Calu3 (cell line): Measurements from ENCODE around the gene GRPEL2. TPM values are rescaled to one million over a fixed set of nuclear protein-coding genes. Genes with fewer than 3 reads are reported as not detected.
A peak's percentile ranks its signal among the peaks of the same experiment; 100 is the strongest.

Source experiments
- BruUV-seq: library from RNA; stranded (reverse); fragments of 400-500 nt; replicated peaks from 2 replicates; lab custom pipeline; 2021; lab: Mats Ljungman, UMichigan
- CTCF ChIA-PET: fragments of 300-600 bp; sonication (Branson Sonifier 250); formaldehyde crosslinking; loops from one replicate; lab custom pipeline; 2022; ENCODE audit warnings: antibody characterized with exemption; lab: Charles Lee
- DNase-seq: peaks from one replicate; pipeline ENCODE4 v3.0.0; 2022
- H3K27ac Mint-ChIP-seq: one replicate; pipeline ENCODE4 v1.8.0; 2022; ENCODE audit warnings: mixed read lengths; ENCODE audit not compliant: unreplicated experiment
- H3K27me3 Mint-ChIP-seq: one replicate; pipeline ENCODE4 v1.8.0; 2022; ENCODE audit warnings: mixed read lengths; ENCODE audit not compliant: unreplicated experiment
- H3K36me3 Mint-ChIP-seq: one replicate; pipeline ENCODE4 v1.8.0; 2022; ENCODE audit warnings: mild to moderate bottlenecking, moderate library complexity, mixed read lengths; ENCODE audit not compliant: insufficient read depth, unreplicated experiment
- H3K4me1 Mint-ChIP-seq: one replicate; pipeline ENCODE4 v1.8.0; 2022; ENCODE audit warnings: mild to moderate bottlenecking, low read depth, mixed read lengths; ENCODE audit not compliant: unreplicated experiment
- H3K4me3 Mint-ChIP-seq: one replicate; pipeline ENCODE4 v1.8.0; 2022; ENCODE audit warnings: mild to moderate bottlenecking, low read depth, moderate library complexity, mixed read lengths; ENCODE audit not compliant: unreplicated experiment
- H3K9me3 Mint-ChIP-seq: one replicate; pipeline ENCODE4 v1.8.0; 2022; ENCODE audit warnings: low read depth, mixed read lengths; ENCODE audit not compliant: unreplicated experiment
- CTCF ChIP-seq: fragments of 200-600 bp; IDR thresholded peaks from one replicate; pipeline ENCODE4 v1.8.0; 2022; ENCODE audit warnings: antibody characterized with exemption; ENCODE audit not compliant: unreplicated experiment
- intact Hi-C: fragments of 100-400 bp; cut with micrococcal nuclease; formaldehyde crosslinking; loops from one replicate; pipeline ENCODE4 v1.10.0; 2022; ENCODE audit not compliant: unreplicated experiment
- total RNA-seq: library from RNA; stranded (reverse); gene quantifications from 2 replicates; pipeline ENCODE4 v1.2.3, GENCODE V29; 2022

Gene GRPEL2
- total RNA-seq, 1 experiment from 2014 or later: 28.2 TPM

DNA sequence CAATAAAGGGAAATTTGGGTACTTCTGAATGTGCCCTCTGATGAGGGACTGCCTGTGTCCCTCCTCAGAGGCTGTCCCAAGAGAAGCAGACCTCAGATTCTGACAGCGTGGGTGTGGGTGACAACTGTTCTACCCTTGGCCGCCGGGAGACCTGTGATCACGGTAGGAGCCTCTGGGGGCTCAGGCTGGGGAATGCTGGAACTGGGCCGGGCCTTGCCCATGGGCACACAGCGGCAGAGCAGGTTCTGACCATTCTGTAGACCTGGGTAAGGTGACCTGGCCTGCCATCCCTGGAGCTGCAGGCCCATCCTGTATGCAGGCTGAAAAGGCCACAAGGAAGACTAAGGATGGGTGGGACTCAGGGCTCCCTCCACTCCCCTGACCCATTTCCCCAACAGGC, 29.5 kb upstream of the GRPEL2 start:
- no peak for DNase-seq
- Mint-ChIP-seq H3K27me3 (no peaks in the 10 kb centered on the region), H3K4me3 (no peak overlapping the region), H3K36me3 (peaks cover 3% of the 10 kb centered on the region), H3K4me1 (peaks cover 10% of the 10 kb centered on the region), H3K27ac (no peak overlapping the region), H3K9me3 (no peaks in the 10 kb centered on the region)
- intact Hi-C loops: loop anchor here (2.0 to 5.0 kb wide), 2 partner anchors 115 to 247 kb away; no protein-coding TSS in a partner anchor
- no TSS peak for BruUV-seq
- CTCF ChIA-PET: no interaction called here
- no peak for TF ChIP-seq CTCF

GRCh38 chr5:149317281-149318048, 27.8 kb upstream of the GRPEL2 start:
- intact Hi-C loops: loop anchor here (1.0 to 5.0 kb wide), 4 partner anchors 50 to 245 kb away; no protein-coding TSS in a partner anchor
- H3K4me1 Mint-ChIP-seq: peaks cover 15% of the 10 kb centered on the region
- H3K27ac Mint-ChIP-seq: no peak overlapping the region
- H3K36me3 Mint-ChIP-seq: peaks cover 5% of the 10 kb centered on the region
- no peaks in the 10 kb centered on the region for H3K27me3 Mint-ChIP-seq
- peak; percentile 44 for DNase-seq
- no peaks in the 10 kb centered on the region for H3K9me3 Mint-ChIP-seq
- no TSS peak for BruUV-seq
- H3K4me3 Mint-ChIP-seq: no peak overlapping the region
- peak; percentile 65 for TF ChIP-seq CTCF
- CTCF ChIA-PET: interaction anchor here (0.7 to 1.3 kb wide), 8 partner anchors 18 to 111 kb away, joined by 3 to 9 read pairs (median 3); partner anchors contain the start of gene PCYOX1L

DNA sequence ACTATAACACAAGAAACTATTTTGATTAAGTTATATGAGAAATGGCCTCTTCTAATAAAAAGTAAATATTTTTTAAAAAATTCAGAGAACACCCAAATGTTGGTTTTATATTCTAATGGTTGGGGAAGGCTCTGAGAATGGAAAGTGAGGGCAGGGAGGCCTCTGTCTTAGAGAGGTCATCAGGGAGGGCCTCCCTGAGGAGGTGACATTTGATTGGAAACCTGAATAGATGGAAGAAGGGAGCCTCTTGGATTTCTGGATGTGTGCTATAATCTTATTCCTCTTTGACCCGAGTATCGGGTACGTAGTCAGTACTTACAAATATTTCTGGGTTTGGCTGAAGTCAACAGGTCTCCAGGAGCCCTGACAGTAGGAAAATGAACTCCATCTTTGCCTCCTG, 26.1 kb upstream of the GRPEL2 start:
- BruUV-seq: no TSS peak
- peaks cover 5% of the 10 kb centered on the region for H3K36me3 Mint-ChIP-seq
- H3K27ac Mint-ChIP-seq: no peak overlapping the region
- TF ChIP-seq CTCF: no peak
- no peak for DNase-seq
- no peaks in the 10 kb centered on the region for H3K9me3 Mint-ChIP-seq
- no peak overlapping the region for H3K4me3 Mint-ChIP-seq
- no peaks in the 10 kb centered on the region for H3K27me3 Mint-ChIP-seq
- CTCF ChIA-PET: no interaction called here
- intact Hi-C loops: loop anchor here (5.0 kb wide), 1 partner anchor 243 kb away; no protein-coding TSS in a partner anchor
- peaks cover 15% of the 10 kb centered on the region for H3K4me1 Mint-ChIP-seq

DNA sequence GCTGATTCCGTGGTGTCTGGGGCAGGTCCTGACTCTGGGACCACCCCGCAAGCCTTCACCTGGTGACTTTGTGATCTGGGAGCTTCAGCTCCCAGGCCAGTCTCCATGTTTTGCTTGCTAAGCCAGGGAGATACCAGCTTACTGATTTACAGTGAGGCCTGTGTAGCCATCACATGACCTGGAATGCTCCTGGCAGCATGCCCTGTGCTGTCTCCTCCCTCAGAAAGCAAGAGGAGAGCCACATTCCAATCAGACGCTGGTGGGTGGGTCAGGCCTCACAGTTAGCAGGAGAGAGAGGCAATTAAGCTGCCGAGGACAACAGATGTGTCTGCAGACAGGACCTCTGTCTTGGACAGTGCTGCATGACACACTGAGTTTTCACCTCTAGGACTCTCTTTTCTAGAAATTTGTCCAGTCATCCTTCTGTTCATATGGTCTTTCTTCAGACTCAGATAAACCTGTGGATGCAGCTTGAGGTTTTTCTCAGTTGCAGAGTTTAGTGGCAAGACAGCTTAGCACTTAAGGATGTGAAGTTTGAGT, 24.4 kb upstream of the GRPEL2 start:
- H3K4me3 Mint-ChIP-seq: no peak overlapping the region

More for the DNA sequence above, 24.4 kb upstream of the GRPEL2 start:
- CTCF ChIA-PET: interaction anchor here (0.6 to 2.1 kb wide), 9 partner anchors 15 to 1175 kb away, joined by 3 to 11 read pairs (median 4); partner anchors contain the start of genes GRPEL2 and PCYOX1L
- intact Hi-C loops: no loop called here
- TF ChIP-seq CTCF: no peak
- peaks cover 15% of the 10 kb centered on the region for H3K4me1 Mint-ChIP-seq
- H3K27ac Mint-ChIP-seq: peak overlapping the region; percentile 86
- no peaks in the 10 kb centered on the region for H3K27me3 Mint-ChIP-seq
- H3K9me3 Mint-ChIP-seq: no peaks in the 10 kb centered on the region
- BruUV-seq: no TSS peak
- H3K36me3 Mint-ChIP-seq: peaks cover 5% of the 10 kb centered on the region
- DNase-seq: peak; percentile 93
